HL-60 (cell line): Measurements from ENCODE around the gene DOCK9.

Experiments
- GABPA ChIP-seq: IDR thresholded peaks from 2 replicates; pipeline ENCODE4 v1.6.1; 2012; ENCODE audit warnings: low read depth
- TF ChIP-seq, protein P1 (sequence below): IDR thresholded peaks from one replicate; pipeline ENCODE4 v1.5.1; 2011; ENCODE audit warnings: low read length, control low read depth, inconsistent platforms; ENCODE audit not compliant: insufficient read depth

DNA sequence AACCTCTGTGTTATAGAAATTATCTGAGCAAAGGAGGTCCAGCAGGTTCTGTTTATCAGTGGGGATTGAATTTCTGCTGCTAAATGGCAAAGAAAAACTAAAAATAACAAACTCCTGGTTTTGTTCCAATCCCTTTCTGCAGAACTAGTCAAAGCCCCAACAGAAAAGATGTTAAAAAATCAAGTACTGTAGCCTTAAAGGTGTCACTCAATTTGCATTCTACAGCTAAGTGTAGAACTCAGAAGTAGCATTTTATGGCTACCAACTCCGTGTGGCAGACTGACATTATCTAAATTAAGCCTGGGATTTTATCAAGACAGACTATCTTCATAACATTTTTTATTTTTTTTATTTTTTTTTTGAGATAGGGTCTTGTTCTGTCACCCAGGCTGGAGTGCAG lies 133.8 kb downstream of the DOCK9 start:
- TF ChIP-seq, protein P1, sequence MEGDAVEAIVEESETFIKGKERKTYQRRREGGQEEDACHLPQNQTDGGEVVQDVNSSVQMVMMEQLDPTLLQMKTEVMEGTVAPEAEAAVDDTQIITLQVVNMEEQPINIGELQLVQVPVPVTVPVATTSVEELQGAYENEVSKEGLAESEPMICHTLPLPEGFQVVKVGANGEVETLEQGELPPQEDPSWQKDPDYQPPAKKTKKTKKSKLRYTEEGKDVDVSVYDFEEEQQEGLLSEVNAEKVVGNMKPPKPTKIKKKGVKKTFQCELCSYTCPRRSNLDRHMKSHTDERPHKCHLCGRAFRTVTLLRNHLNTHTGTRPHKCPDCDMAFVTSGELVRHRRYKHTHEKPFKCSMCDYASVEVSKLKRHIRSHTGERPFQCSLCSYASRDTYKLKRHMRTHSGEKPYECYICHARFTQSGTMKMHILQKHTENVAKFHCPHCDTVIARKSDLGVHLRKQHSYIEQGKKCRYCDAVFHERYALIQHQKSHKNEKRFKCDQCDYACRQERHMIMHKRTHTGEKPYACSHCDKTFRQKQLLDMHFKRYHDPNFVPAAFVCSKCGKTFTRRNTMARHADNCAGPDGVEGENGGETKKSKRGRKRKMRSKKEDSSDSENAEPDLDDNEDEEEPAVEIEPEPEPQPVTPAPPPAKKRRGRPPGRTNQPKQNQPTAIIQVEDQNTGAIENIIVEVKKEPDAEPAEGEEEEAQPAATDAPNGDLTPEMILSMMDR = no peak
- TF ChIP-seq GABPA = no peak
